HG03442 (cell line): ENCODE data around the gene NELL2.
"Not testable (repeated sequence)": the region's sequence is repeated elsewhere in the genome, so short reads cannot be mapped to it uniquely, and the experiment has no call there.

Source experiments
- ATAC-seq: cut with Tn5 transposase; IDR thresholded peaks from one replicate; pipeline ENCODE4 v1.9.1; 2021; ENCODE audit warnings: mild to moderate bottlenecking, moderate library complexity; ENCODE audit not compliant: unreplicated experiment

The NELL2 gene

DNA sequence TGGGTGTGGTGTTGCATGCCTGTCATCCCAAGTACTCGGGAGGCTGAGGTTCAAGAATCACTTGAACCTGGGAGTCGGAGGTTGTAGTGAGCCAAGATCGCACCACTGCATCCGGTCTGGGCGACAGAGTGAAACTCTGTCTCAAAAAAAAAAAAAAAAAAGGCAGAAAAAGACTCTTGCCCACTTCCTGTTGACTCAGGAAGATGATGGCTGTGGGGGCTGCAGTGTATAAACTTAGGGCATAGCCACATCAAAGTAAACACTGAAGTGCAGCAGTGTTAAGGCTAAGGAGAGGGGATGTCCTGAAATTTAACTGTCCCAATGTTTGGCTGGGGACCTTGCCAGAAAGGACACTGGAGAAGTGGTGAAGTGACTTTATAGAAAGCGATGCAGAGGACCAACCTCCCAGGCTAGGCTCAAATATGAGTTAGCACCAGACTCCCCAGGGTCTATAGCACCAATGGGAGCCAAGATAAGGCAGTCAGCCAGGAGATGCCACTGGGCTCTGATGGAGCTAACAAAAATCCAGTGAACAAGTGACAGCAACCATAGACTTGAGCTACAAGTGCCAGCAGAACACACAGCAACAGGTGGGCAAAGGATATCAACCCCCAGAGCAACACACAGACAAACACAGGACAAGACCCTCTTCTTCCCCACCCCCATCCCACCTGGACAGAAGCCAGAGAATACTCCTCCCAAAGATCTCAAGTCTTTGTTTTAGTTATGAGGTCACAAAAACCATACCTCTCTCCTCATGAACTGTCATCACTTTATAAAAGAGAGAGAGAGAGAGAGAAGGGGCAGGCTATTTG is 28.0 kb downstream of the NELL2 start:
- peak; percentile 89 for ATAC-seq

GRCh38 chr12:44847403-44847802 is 28.7 kb downstream of the NELL2 start:
- ATAC-seq: no peak

- no peak for ATAC-seq
These were observed 29.3 kb downstream of the NELL2 start for GRCh38 chr12:44846826-44847225.

- ATAC-seq: no peak
These were observed 33.4 kb downstream of the NELL2 start for GRCh38 chr12:44842669-44843068.

- no peak for ATAC-seq
These were observed 36.3 kb downstream of the NELL2 start for GRCh38 chr12:44839785-44840184.

GRCh38 chr12:44837114-44837755 is 38.9 kb downstream of the NELL2 start:
- no peak for ATAC-seq

- ATAC-seq: no peak
These were observed 40.3 kb downstream of the NELL2 start for GRCh38 chr12:44835641-44836379.

DNA sequence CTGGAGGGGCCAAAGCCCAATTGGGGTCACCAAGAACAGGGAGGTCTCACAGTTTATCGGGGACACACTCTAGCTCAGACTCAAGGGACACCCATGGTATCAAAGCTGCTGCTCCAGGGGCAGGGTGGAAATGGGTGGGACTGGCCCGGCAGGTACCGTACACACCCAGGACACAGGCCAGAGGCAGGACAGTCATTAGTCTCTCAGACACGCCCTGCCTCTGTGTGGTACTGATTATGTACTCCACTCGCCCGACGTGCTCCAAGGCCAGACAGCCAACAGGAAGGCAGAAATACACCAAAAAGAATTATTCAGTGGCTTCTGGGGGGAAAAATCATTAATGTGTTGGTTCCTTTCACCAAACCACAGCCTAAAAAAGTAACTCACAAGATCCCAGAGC is 41.1 kb downstream of the NELL2 start:
- ATAC-seq: not testable (repeated sequence)

DNA sequence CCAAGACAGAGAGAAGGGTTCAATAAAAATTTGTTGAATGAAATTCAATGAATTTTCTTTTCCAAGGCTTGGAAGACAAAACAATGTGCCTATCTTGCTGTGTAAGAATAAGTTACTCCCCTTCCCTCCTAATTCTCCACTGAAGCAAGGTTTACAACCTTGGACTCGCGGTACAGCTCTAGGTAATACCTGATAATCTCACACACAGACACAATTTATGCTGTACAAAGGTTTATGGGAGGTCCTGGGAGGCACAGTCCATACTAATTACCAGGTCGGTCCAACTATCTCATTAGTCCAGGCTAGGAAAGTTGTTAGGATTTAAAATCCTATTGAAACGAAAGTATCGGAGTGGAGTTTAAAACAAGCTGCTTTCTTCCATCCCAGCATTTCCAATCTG is 42.6 kb downstream of the NELL2 start:
- ATAC-seq: no peak

DNA sequence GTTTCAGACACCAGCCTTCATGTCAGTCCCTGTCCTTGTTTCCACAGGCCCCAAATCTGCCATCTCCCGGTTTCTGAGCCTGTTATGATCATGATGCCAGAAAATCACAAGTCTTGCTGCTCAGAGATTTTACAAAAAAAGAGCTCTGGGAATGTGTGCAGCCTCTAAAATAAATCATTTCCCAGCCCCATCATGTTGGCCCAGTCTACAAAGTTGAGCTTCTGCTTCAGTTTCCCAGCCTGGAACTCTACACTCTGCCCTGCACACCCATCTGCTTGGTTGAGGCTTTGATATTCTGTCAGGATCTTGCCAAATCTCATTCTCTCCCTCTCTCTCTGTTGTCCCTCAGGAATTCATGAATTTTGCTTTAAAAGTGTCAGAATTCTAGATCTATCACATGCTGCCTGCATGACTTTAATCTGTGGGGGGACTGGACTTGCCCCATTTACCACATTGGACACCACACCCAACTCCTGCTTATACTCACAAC is 45.5 kb downstream of the NELL2 start:
- ATAC-seq: no peak

DNA sequence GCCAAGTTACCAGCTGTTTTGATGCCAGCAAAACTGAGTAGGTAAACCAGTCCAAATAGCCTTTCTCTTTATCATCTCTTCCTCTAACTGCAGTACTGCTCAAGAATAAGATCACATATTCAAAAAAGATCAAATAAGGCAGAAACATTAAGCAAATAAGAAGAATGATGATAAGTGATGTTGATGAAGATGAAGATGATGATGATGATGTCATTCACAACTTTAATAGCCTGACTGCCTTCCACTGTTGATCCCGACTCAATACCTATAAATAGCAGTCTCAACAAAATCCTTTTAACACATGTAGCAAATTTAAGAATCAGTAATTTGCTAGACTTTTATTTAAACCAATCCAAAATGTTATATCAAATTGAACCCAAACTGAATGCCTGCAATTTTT is 47.1 kb downstream of the NELL2 start:
- no peak for ATAC-seq

DNA sequence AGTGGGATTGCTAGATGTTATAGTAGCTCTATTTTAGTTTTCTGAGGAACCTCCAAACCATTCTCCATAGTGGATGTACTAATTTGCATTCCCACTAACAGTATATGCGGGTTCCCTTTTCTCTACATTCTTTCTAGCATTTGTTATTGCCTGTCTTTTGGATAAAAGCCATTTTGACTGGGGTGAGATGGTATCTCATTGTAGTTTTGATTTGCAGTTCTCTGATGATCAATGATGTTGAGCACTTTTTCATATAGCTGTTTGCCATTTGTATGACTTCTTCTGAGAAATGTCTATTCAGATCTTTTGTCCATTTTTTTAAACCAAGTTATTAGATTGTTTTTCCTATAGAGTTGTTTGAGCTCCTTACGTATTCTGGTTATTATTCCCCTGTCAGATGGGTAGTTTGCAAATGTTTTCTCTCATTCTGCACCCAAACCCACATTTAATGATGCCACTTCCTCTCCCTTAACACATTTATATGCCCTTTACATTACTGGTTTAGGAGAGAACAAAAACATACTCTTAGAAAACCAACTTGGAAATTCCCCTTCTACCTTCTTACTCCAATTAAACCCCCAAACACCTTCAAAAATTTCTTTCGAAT is 48.2 kb downstream of the NELL2 start:
- no peak for ATAC-seq

DNA sequence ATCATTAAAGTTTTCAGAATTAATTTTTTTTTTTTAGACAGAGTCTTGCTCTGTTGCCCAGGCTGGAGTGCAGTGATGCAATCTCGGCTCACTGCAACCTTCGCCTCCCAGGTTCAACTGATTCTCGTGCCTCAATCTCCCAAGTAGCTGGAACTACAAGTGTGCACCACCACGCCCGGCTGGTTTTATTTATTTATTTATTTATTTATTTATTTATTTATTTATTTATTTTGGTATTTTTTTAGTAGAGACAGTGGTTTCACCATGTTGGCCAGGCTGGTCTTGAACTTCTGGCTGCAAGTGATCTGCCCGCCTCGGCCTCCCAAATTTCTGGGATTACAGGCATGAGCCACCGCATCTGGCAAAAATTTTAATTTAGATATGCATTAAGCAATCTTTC is 54.4 kb downstream of the NELL2 start:
- ATAC-seq: not testable (repeated sequence)

- no peak for ATAC-seq
These were observed 56.2 kb downstream of the NELL2 start for GRCh38 chr12:44819884-44820283.

DNA sequence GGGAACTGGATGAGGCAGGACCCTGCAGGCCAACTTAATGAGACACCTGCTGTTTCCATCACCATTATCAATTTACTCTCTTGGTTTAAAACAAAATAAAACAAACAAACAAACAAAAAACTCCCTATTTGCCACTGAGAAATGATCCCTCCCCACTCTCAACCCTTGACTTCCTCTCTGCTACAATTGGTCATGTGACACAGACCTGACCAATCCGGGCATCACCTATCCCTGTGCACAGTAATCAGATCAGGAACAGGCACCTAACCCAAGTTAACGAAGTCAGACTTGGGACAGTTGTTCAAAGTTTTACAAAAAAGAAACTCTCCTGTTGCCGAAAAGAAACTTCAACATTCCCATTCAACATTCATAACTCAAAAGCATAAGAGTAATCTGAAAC is 58.4 kb downstream of the NELL2 start:
- no peak for ATAC-seq

- ATAC-seq: no peak
These were observed 59.6 kb downstream of the NELL2 start for GRCh38 chr12:44816446-44817017.

- ATAC-seq: no peak
These were observed 64.1 kb downstream of the NELL2 start for GRCh38 chr12:44812062-44812461.

DNA sequence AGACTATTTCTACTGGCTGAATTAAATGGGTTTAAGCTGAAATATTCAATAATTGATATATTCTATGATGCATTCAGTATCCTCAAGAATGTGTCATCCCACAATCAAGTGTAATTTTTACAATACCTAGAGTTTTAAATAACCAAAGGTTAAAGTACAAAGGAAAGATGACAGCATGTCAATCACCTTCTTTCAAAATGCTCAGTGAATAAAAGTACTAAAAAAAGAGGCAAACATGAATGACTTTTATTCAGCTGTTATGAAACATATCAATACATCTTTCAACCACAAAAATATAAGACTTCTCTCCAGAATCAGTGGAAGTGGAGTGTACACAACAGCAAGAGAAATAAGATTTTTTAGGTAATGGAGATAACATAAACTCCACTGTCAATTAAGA is 72.0 kb downstream of the NELL2 start:
- ATAC-seq: no peak

DNA sequence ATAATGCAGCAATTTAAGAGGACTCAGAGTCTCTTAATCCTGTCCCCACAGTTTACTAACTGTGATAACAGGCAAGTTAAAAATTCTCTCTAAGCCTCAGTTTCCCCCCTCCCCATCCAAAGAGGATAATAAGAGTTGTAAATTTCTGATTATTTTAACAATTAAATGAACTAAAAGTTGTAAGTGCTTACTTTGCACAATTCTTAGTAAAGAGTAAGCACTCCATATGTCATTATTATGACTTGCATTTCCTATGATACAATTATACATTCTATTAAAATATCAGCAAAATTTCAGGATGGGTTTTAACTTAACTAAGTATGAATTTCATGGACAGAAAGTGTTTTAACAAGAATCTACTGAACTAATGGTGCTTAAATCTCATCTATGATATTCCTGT is 80.1 kb downstream of the NELL2 start:
- no peak for ATAC-seq

- ATAC-seq: no peak
These were observed 87.4 kb downstream of the NELL2 start for GRCh38 chr12:44788731-44789130.

DNA sequence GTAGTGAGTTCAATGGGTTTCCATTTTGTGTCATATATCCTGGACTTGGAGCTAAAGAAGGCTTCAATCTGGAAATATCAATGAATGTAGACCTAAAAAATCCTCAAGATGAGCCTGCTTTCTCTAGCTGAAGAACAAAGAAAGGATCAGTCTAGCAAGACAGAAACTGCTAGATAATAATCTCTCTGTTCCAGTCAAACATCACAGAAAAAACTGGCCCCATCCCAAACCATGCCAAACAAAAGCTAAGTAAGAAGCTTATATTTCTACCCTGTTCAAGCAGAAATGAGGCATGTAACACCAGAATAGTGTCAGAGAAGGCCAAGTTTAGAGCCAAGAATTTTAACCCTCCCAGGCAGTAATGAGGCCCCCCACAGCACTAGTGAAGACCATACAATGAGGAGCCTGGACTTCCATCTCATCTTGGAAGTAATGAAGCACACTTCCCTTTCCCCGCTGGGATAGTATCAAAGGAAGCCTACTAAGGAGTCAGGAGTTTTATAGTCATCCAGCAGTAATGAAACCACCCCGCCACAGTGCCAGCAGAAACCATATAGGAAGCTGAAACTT is 95.8 kb downstream of the NELL2 start:
- no peak for ATAC-seq
